CD4-positive, alpha-beta T cell treated with Interleukin-21 for 1 hour (primary cell): Measurements from ENCODE around the gene CD226.
"Not testable (repeated sequence)": the region's sequence is repeated elsewhere in the genome, so short reads cannot be mapped to it uniquely, and the experiment has no call there.

Source experiments
- DNase-seq: peaks from one replicate; pipeline ENCODE4 v3.0.0-alpha.2; 2020

Gene CD226

DNA sequence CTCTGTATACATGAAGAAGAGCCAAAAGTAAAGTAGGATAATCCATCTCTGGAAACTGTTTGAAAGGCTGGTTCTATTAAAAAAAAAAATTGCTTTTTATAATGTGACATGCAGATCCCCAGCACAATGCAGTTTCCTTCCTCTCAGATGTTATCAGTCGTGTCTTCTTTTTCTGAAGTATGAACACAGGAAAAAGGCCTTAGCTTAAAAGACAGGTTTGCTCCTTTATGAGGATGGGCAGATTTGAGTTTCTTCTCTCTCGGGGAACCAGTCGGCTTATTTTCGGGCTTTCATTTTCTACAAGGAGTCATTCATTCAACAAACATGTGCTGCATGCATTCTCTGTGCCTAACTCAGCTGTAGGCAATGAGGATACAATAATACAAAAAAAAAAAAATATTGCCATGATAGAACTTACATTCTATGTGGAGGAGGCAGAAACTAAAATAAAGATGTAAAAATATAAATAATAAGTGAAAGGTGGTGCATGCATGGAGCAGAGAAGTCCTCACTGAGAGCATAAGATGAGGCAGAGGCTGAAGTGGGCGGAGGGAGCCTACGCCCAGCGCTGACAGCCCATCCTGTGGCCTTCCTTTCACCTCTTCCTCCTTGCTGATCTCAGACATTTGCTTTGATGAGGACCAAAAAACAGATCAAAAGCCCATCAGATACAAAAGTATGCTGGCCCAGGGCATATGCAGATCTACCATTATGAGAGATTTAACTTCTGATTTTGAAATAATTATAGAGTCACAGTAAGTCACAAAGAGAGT is at the start of gene CD226:
Gene CD226 (minus strand): TSS at position 513 of the 773 bp plus-strand sequence. CDS start 467 bp downstream, at position 46.
- DNase-seq: peak; percentile 61

DNA sequence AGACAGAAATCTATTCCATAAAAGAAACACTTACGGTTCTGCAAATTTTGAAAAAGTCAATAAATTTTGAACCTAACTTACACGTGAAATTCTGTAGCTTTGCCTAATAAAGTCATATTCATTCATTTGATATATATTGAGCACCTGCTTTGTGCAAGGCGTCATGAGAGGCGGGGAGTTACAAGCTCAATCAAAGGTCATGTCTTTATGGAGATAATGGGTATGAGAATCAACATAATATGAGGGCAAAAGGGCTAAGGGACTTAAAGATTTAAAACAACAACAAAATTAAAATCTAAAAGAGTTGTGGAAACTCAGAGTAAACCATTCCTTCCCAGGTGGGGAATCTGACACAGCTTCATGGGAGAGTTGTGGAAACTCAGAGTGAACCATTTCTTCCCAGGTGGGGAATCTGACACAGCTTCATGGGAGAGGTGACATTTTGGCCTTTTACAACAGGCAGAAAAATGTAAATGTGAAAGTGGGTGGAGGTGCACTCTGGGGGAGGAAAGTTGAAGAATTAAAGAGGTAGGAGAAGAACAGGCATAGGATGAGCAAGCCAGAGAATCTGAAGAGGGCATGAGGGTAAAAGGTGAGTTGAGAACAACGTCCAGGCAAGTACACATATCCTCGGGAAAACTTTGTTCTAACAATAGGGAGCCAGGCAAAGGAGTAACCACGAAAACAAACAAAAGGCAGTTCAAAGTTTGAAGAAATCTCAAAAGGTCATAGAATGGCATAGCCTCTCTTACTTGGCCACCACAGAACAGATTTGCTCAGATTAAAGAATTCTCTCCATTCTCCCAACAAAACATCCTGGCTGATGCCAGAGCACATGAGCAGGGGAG is 49.5 kb upstream of the CD226 start:
- DNase-seq: no peak

GRCh38 chr18:69996417-69996816 is 48.7 kb upstream of the CD226 start:
- no peak for DNase-seq

GRCh38 chr18:69995774-69996173 is 48.1 kb upstream of the CD226 start:
- no peak for DNase-seq

DNA sequence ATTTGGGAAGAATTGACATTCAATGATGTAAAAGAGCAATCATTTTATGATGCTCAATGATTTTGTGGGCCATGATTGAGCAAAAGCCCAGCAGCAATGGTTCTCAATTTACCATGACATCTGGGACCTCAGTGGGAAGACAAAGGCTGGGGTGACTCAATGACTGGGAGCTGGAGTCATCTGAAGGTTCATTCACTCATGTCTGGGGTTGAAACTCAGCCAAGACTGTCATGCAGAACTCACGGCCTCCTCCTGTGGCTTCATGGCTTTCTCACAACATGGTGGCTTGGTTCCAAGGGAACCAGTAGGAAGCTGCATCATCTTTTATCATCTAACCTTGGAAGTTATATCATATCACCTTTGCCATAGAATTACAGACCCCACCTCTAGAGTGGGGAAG is 45.1 kb upstream of the CD226 start:
- no peak for DNase-seq

GRCh38 chr18:69987870-69988269 is 40.2 kb upstream of the CD226 start:
- DNase-seq: no peak

- DNase-seq: no peak
These were observed 37.6 kb upstream of the CD226 start for GRCh38 chr18:69985239-69985638.

DNA sequence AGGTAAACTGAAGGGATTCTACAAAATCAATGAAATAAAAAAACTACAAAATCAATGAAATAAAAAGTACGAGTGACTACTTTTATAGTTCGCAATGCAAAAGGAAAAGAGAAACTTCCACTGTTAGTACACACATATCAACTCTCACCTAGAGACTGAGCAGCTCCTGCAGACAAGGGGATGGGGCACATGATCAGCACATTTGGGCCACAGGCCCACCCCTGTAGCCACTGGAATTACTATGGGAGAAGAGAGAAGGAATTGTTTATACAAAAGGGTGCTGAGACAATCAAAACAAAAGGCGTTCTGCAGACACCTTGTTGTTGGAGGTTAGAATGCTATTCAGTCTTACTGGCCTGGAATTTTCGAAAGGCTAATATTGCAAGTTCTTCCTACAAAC is 34.7 kb upstream of the CD226 start:
- no peak for DNase-seq

GRCh38 chr18:69981948-69982347 is 34.3 kb upstream of the CD226 start:
- DNase-seq: no peak

DNA sequence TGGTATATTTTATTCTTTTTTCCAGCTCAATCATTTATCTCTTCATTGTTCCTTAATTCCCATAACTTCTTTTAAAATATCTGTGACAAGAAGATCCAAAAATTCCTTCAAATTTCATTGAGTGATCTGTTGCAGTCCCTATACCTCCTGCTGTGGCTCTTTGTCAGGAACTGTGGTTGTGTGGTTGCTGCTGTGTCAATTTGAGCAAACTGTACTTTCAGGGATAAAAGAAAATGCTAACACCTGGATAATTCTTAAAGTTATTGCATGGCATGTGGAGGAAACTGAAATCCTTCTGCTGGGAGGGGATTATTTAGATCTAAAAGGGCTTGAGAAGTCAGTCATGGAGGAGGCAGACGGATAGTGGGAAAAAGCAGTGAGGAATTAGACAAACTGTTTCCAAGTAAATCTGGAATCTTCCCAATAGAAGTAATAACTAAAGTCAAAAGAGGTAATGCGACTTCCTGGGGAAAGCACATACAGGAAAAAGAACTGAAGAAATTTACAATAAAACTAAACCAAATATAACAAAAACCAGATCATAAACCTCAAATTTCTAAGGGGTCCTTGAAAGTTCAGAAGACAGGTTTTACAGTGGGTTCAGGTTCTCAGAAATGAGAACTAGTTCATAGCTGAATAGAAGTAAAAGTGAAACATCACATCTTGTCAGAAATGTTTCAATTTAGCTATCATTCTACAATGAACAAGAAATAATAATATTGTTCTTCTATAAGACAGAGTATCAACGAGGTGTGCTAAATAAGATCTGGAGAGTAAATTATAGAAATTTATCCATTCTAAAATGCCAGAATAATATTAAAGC is 33.5 kb upstream of the CD226 start:
- DNase-seq: no peak

- no peak for DNase-seq
These were observed 32.8 kb upstream of the CD226 start for GRCh38 chr18:69980509-69980908.

DNA sequence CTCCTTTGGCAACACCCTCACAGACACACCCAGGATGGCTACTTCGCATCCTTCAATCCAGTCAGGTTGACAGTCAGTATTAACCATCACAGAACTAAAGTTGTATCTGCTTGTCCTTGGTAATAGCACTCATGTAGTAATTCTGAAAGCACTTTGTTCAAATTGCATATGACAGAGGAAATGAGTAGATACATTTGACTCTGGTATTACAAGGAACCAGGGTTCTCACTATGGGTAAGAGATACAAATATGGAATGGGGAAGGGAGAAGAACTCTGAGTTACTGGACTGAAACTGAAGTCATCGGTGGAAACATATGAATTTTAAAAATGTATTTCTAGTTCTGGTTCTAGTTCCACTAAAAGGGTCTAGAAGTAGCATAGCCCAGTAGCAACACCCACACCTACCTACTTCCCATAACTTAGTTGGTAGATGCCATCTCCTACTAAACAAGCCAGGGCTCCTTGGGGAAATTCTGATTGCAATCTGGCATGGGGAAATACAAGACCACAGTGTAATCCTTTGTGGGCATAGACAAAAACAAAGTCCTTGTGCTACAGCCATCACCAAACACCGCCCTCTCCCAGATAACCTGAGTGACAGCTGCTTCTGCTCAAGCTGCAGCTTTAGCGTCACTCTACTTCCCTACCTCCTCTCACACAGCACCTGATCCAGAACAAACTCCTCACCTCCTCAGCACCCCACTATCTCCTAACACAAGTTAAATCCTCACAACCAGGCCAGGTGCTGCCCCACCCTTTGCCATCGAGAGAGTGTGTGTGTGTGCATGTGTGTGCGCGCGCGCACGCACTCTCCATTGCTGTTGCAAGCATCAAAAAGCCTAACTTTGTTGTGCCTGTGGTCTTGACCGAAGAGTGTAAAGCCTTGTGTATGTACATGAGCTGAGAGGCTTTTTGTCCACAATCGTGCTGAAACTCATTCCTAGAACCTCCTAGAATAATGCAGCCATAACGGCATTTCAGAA is 31.4 kb upstream of the CD226 start:
- no peak for DNase-seq

DNA sequence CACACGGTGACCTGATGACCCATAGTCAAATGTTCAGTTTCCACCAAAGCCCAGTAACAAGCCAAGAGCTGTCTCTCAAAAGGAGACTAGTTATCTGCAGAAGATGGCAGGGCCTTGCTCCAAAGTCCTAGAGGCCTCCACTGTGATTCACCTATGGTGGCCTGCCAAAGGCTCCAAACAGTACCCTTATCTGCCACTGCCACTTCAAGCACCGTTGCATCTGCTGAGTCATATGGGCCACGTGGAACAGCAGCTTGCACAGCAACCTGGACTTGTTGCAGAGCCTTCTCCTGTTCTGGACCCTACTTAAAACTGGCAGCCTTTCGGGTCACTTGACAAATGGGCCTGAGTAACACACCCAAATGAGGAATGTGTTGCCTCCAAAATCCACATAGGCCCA is 27.6 kb upstream of the CD226 start:
- not testable (repeated sequence) for DNase-seq

GRCh38 chr18:69974365-69974764 is 26.7 kb upstream of the CD226 start:
- DNase-seq: no peak

DNA sequence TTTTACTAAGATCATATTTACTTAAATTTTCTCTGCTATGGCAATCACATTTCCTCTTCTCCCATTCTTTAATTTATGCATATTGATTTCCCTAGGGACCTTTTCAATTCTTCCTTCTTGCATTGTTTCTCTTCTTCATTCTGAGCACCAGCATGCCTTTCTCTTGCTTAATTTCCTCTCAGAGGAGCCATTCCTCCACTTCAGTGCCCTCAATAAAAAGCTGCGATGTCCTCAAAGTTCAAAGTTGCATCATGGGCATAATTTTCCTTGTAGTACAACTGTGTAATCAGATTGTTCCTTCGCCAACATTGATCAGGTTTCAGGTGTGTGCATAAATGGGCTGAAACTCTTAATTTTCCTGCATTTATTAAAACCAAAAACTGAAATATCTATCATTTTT is 21.8 kb upstream of the CD226 start:
- DNase-seq: no peak

GRCh38 chr18:69968039-69968438 is 20.4 kb upstream of the CD226 start:
- DNase-seq: no peak

DNA sequence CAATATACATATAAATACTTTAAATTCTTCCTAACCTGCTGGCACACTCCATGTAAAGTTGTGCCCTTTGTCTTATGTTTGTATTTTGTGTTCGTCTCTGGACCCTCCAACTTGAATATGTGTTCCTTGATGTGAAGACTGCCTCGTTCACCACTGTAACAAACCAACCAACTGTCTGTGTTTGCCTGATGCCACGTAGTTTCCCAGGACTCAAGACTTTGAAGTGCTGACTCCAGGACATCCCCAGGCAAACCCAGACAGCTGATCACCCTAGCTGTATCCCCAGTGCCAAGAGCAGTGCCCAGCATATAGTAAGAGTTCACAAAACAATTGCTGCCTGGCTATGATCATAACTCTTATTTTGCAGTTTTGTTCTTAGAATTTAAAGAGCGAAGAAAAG is 15.5 kb upstream of the CD226 start:
- DNase-seq: no peak

DNA sequence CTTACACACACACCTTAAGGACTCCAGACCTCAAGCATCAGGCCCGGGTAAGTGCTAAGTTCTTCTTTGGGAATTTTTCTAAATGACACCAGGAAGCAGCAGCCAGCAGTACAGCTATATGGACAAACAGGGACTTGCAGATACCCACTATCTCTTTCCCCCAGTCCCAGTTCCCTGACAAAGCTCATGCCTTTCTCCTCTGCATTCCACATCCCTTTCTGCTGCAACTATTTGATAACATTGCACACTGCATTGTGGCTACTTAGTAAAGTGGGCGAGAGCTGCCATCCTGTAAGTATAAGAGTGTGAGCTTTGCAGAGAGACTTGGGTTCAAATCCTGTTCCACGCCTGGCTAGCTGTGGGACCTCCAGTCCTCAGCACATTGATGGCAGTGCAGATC is 14.0 kb upstream of the CD226 start:
- no peak for DNase-seq

GRCh38 chr18:69958422-69958821 is 10.7 kb upstream of the CD226 start:
- peak; percentile 47 for DNase-seq

- no peak for DNase-seq
These were observed 10.1 kb upstream of the CD226 start for GRCh38 chr18:69957747-69958146.

GRCh38 chr18:69956665-69957620 is 9.3 kb upstream of the CD226 start:
- DNase-seq: no peak
